Measurements from ENCODE around the gene RIMBP3B.
"Not testable (repeated sequence)": the region's sequence is repeated elsewhere in the genome, so short reads cannot be mapped to it uniquely, and the experiment has no call there.

GRCh38 chr22:21383701-21384467 is at the start of gene RIMBP3B:
- TF ChIP-seq HOXA7 (CRISPR knock-in tag; IDR thresholded peaks at IDR 0.05); PBX3 (IDR thresholded peaks at IDR 0.05); TP53 (CRISPR knock-in tag; IDR thresholded peaks at IDR 0.05); CTCF (IDR thresholded peaks at IDR 0.05); POLR2A (IDR thresholded peaks at IDR 0.05; ENCODE audit: low read length); HDAC2 (IDR thresholded peaks at IDR 0.05); REST (IDR thresholded peaks at IDR 0.05); KDM1A (IDR thresholded peaks at IDR 0.05; ENCODE audit: low read depth); CHD2 (IDR thresholded peaks at IDR 0.05; ENCODE audit: low read length, partially characterized antibody); EP300 (IDR thresholded peaks at IDR 0.05); MAZ (IDR thresholded peaks at IDR 0.05; ENCODE audit: borderline replicate concordance, low read depth, low read length); JUN (IDR thresholded peaks at IDR 0.05): not testable (repeated sequence)
